ENCODE results near the gene NCKAP5.
"Not testable (repeated sequence)": the region's sequence is repeated elsewhere in the genome, so short reads cannot be mapped to it uniquely, and the experiment has no call there.

NCKAP5 gene

GRCh38 chr2:132850688-132851087 is 717.6 kb downstream of the NCKAP5 start:
- no peak for DNase-seq

- DNase-seq: no peak
Measured at GRCh38 chr2:132849118-132849517, 719.1 kb downstream of the NCKAP5 start.

GRCh38 chr2:132845339-132845738 is 722.9 kb downstream of the NCKAP5 start:
- no peak for DNase-seq

- no peak for DNase-seq
Measured at GRCh38 chr2:132844585-132844984, 723.7 kb downstream of the NCKAP5 start.

DNA sequence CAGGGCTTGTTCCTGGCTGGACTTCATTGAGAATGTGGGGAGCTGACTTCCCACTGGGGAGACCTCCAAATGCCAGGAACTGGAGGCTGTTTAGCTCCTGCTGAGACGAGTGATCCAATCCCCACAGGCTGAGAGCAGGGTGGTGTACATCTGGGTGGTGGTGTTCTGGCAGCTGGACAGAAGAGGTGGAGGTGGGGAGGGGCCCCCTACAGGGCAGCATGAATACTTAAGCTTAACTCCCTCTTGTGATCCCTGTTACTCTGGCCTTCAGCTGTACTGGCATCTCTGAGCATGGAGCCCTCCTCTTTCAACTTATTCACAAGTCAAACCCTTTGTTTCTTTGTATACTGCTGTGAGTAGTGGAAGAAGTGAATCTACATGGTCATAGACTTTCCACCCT is 730.5 kb downstream of the NCKAP5 start:
- DNase-seq: no peak

DNA sequence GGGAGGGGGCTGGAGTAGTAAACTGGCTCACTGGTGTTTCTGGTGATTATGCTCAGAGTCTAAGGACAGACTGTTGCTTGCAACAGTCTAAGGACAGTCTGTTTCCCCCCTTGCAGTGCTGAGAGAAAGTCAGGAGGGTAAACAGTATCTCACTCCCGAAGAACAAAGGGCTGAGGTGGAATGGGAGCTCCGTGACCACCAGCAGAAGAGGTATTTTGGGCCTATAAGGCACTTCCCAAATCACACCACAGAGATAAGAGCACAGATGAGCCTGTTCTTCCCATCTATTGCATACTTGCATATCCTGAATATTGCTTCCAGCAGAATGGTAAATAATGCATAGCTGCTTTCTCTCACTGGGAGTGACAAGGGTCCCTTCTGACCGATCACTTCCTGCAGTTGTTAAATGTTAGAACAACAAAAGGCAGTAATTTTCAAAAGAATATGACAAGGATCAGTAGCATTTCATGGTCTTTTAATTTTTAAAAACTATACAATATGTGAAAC is 737.9 kb downstream of the NCKAP5 start:
- DNase-seq: no peak

GRCh38 chr2:132825601-132826000 is 742.7 kb downstream of the NCKAP5 start:
- DNase-seq: no peak

GRCh38 chr2:132824716-132825115 is 743.5 kb downstream of the NCKAP5 start:
- no peak for DNase-seq

DNA sequence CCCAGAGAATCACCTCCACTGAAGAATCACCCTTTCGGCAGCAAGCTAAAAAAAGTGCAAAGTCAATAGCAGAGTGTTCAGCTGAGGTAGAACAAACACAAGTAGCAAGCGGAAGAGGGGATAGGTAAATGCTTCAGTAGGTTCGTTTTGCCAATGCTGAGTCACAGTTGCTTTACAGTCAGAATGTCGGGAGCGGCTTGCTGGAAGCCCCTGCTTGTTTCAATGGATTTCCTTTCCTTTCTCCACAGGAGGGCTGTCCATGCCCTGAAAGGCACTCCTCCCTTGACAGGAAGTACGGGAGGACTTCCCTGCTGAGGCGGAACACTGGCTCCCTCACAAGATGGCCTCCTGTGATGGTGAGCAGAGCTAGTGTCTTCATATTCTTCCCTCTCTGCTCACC is 752.0 kb downstream of the NCKAP5 start:
- no peak for DNase-seq

DNA sequence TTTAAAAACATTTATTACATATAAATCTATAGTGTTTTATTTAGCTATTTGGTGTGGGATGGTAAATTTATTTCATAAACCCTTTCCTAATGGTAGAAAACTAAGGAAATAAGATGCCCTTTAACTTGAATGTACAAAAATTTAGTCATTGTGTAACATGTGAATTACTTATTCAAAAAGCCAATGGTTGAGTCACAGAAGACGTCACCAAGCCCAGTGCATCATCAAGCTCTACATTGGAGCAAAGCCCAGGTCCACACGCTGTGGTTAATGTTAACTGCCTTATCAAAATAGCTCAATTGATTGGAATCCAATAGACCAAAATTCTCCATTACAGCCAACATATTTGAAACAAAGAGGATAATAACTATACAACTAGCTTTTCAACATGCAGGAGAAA is 752.7 kb downstream of the NCKAP5 start:
- no peak for DNase-seq

GRCh38 chr2:132814651-132815050 is 753.6 kb downstream of the NCKAP5 start:
- no peak for DNase-seq

DNA sequence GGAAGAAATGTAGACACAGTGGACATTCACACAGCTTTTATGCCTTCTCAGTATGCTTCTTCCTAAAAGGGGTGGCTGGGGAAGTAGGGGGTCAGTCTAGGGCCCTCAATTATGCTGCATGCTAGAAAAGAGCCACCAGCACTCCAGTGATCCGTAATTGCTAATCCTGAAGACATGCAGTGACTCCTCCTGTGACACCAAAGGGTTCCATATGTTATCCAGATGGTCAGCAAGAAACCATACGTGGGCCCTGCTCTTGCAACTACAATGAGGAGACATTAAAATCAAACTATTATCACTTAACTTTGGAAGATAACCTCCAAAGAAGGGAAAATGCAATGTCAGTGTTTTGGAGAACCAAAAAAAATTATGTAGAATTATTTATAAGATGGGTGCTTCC is 754.8 kb downstream of the NCKAP5 start:
- no peak for DNase-seq

GRCh38 chr2:132811148-132811915 is 756.9 kb downstream of the NCKAP5 start:
- DNase-seq: no peak

- DNase-seq: not testable (repeated sequence)
Measured at GRCh38 chr2:132809962-132810361, 758.3 kb downstream of the NCKAP5 start.

DNA sequence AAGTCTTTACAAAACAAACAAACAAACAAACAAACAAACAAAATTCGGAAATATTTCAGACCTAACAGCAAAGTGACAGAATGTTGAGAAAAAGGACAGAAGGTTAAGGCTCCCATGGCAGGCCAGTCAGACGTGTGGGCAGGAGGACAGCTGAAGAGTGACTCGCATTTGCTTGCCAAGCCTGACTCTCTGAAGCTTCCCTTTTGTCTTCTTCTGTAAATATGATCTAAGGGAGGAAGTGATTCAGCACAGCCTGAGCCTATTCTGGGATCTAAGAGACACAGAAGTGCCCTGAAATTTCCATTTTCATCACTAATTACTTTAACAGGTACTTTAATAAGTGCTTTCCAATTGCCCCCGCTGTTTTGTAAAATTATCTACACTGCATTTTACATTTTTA is 764.2 kb downstream of the NCKAP5 start:
- peak; percentile 68 for DNase-seq

DNA sequence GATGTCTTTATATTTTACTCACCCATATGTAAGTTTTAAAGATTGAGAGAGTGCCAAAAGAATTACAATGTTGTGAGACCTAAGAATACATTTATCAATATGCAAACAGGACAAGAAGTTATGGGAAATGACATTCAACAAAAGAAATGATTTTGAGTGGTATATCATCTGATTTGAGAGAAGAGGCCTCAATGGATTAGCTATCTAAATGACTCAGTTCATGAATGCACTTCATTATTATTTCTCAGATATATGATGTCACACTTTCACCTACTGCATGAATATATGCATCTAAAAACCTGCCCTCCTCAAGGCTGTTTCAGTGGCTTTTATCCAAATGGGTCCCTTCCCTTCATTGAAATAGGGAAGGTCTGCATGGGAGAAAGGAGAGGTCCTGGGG is 769.9 kb downstream of the NCKAP5 start:
- DNase-seq: no peak

DNA sequence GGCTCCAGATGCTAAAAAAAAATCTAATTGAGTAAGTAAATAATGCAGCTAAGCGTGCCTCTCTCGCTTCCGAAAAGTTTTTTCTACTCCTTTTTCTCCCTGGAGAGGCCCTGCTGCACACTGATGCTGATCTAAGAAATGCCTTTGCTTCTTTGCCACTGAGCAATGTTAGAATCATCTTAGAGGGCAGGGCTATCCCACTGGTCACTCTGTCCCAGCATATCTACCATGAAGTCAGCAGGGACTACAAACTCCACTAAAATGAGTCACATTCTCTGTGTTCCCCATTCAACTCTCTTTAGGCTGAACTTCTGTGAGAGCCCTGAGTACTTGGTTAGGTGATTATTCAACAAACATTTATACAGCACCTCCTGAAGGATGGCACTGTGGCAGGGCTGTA is 770.7 kb downstream of the NCKAP5 start:
- no peak for DNase-seq

DNA sequence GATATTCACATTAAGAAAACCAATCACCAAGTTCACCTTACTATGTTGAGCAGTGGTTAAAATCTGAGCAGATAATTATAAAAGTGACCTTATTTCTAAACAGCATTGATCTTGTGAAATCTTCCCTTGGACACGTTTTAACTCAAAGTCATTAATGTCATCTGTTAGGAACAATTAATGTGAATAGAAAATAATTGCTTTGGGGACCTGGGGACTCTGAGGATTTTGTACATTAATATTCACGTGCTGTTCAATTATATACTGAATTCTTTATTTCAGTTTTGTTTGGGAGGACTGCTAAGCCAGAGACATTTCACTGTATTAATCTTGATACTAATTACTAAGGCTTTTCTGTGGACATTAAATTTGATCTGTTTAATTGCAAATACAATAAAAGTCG is 771.2 kb downstream of the NCKAP5 start:
- DNase-seq: no peak

GRCh38 chr2:132795220-132795619 is 773.0 kb downstream of the NCKAP5 start:
- DNase-seq: no peak

DNA sequence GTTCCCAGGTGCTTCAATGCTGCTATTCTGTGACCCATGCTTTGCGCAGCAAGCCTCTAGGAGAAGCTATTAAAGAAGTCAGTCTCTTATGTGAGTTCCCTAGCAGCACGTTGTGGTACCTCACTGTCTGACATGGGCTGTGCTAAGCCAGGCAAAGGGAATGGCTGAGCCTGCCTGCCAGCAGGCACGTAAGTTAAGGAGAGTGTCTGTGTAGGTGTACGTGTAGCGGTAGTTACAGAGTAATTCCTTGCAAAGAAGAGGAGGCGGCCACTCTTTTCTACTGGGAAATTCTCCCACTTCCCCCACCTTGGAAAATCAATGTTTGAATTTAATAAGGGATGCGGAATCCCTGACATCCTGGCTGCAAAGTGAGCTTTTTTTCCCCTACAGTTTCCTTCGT is 774.7 kb downstream of the NCKAP5 start:
- no peak for DNase-seq

DNA sequence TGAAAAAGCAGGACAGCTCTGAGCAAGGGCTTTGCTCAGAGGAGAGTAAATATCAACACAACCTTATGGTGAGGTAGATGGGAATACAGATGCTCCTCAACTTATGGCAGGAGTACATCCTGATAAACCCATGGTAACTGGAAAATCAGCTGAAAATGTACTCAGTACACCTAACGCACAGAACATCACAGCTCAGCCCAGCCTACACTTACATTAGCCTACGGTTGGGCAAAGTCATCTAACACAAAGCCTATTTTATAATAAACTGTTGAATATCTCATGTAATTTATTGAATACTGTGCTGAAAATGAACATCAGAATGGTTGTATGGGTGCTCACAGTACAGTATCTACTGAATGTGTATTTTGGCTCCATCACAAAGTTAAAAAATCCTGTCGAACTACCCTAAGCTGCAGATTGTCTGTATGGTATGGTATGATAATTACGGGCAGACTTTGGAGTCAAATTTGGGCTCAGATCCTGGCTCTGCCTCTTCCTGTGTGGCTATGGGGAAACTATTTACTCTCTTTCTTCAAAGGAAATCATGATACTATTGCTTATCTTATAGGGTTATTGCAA is 778.0 kb downstream of the NCKAP5 start:
- no peak for DNase-seq

DNA sequence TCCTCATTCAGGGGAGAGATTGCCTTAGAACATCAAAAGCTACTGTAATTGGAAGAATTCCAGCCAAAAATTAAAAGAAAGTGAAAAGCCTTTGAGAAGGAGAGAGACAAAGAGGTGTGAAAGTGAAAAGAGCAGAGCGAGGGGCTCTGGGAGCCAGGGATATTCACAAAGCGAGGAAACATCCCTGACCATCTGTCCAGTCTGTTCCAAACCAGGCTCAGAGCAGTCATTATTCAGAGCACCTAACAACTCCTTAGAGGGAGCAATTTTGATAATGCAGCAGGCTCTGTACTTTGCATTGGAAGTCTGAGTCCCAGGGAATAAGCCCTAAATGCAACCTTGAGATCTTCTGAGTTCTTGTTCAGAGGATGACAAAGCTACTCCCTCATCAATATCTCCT is 779.2 kb downstream of the NCKAP5 start:
- no peak for DNase-seq

GRCh38 chr2:132788310-132788838 is 779.9 kb downstream of the NCKAP5 start:
- no peak for DNase-seq

DNA sequence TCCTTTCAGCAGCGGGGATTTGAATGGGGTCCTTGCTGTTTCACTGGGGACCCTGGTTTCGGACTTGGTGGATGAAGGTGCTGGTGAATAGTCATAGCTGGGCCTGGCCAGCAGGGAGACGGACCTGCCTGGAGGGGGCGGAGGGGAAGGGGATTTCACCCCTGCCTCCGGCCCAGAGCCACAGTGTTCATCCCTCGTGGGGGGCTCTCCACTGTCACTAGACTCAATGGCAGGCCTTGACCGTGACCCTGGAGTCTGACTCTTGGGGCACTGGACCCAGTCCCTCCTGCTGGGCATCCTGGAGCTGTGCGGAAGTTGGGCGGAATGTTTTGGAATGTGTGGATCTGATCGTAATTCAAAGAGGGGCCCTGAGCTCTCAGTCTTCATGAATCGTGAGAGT is 784.4 kb downstream of the NCKAP5 start:
- no peak for DNase-seq
